ENCODE data around the gene ERN1. TPM values are rescaled to one million over a fixed set of nuclear protein-coding genes. Genes with fewer than 3 reads are reported as not detected.
A peak's percentile ranks its signal among the peaks of the same experiment; 100 is the strongest.

The ERN1 gene
- total RNA-seq, 1 experiment from 2014 or later = 6.5 TPM

GRCh38 chr17:64129515-64129764, 504 bp downstream of the ERN1 start (continued):
- no peak for TF ChIP-seq CTCF (IDR thresholded peaks at IDR 0.05)
- TF ChIP-seq ZBTB21 (CRISPR knock-in tag; IDR thresholded peaks at IDR 0.05; ENCODE audit: borderline replicate concordance) = no peak

GRCh38 chr17:64128787-64129514, 993 bp downstream of the ERN1 start:
- Mint-ChIP-seq H3K4me3 (peak overlapping the region; percentile 66), H3K36me3 (no peaks in the 10 kb centered on the region), H3K27me3 (ENCODE audit: low read depth) (peaks cover 37% of the 10 kb centered on the region), H3K27ac (no peak overlapping the region), H3K9me3 (no peaks in the 10 kb centered on the region), H3K4me1 (peaks cover 13% of the 10 kb centered on the region)
- DNase-seq (ENCODE audit: low spot score) = no peak
- ChIA-PET POLR2A (interaction anchor here (1.0 to 2.7 kb wide), 5 partner anchors 16 to 167 kb away, joined by 3 to 14 read pairs (median 5); partner anchors contain the start of gene TEX2), CTCF (interaction anchor here (0.9 to 7.9 kb wide), 10 partner anchors 12 to 248 kb away, joined by 3 to 380 read pairs (median 8); partner anchors contain the start of genes GH1 and GH2)
- no peak for ATAC-seq
- TF ChIP-seq IRF1 (CRISPR knock-in tag; IDR thresholded peaks at IDR 0.05) (no peak), HMGXB4 (CRISPR knock-in tag; IDR thresholded peaks at IDR 0.05) (no peak), CBFB (CRISPR knock-in tag; IDR thresholded peaks at IDR 0.05; ENCODE audit: low read depth) (no peak), ZNF423 (CRISPR knock-in tag; IDR thresholded peaks at IDR 0.05) (no peak), SOX15 (CRISPR knock-in tag; IDR thresholded peaks at IDR 0.05) (no peak), PRDM15 (CRISPR knock-in tag; IDR thresholded peaks at IDR 0.05) (no peak), MXD4 (CRISPR knock-in tag; IDR thresholded peaks at IDR 0.05; ENCODE audit: borderline replicate concordance) (no peak), ZNF396 (CRISPR knock-in tag; IDR thresholded peaks at IDR 0.05; ENCODE audit: borderline replicate concordance) (no peak), AFF4 (CRISPR knock-in tag; IDR thresholded peaks at IDR 0.05; ENCODE audit: borderline replicate concordance) (no peak), ZMAT4 (CRISPR knock-in tag; IDR thresholded peaks at IDR 0.05) (no peak), ZNF317 (CRISPR knock-in tag; IDR thresholded peaks at IDR 0.05; ENCODE audit: borderline replicate concordance, low read depth) (no peak), CTCF (IDR thresholded peaks at IDR 0.05) (no peak), ZNF219 (CRISPR knock-in tag; IDR thresholded peaks at IDR 0.05; ENCODE audit: borderline replicate concordance) (no peak), PRRX2 (CRISPR knock-in tag; IDR thresholded peaks at IDR 0.05) (no peak), STAT6 (CRISPR knock-in tag; conservative IDR thresholded peaks at IDR 0.05; ENCODE audit: low read depth) (no peak)

All from WTC11 (cell line).